ENCODE results near the gene RDM1.

Gene RDM1

GRCh38 chr17:35931794-35932425 lies 1.3 kb upstream of the RDM1 start:
- Histone ChIP-seq H3K4me3 (ENCODE audit: low read depth in 1 of 2, low read length in 2 of 2) (no peak overlapping the region), H3K4me1 (ENCODE audit: control insufficient read depth in 1 of 2, insufficient read depth in 2 of 2, low read length in 2 of 2) (peaks cover 7 to 11% of the 10 kb centered on the region in 2 donors), H3K9me3 (ENCODE audit: control insufficient read depth in 1 of 2, low read length in 2 of 2) (no peaks in the 10 kb centered on the region), H3K27ac (ENCODE audit: low read length) (no peak overlapping the region), H3K27me3 (ENCODE audit: low read depth, low read length) (no peaks in the 10 kb centered on the region), H3K36me3 (ENCODE audit: control insufficient read depth in 1 of 2, insufficient read depth in 2 of 2, low read length in 2 of 2) (no peaks in the 10 kb centered on the region)

- Histone ChIP-seq H3K27ac (ENCODE audit: low read length) (no peak overlapping the region), H3K4me1 (ENCODE audit: control insufficient read depth in 1 of 2, insufficient read depth in 2 of 2, low read length in 2 of 2) (peaks cover 7 to 11% of the 10 kb centered on the region in 2 donors), H3K4me3 (ENCODE audit: low read depth in 1 of 2, low read length in 2 of 2) (no peak overlapping the region), H3K36me3 (ENCODE audit: control insufficient read depth in 1 of 2, insufficient read depth in 2 of 2, low read length in 2 of 2) (no peaks in the 10 kb centered on the region), H3K9me3 (ENCODE audit: control insufficient read depth in 1 of 2, low read length in 2 of 2) (no peaks in the 10 kb centered on the region), H3K27me3 (ENCODE audit: low read depth, low read length) (no peaks in the 10 kb centered on the region)
Observed at GRCh38 chr17:35927714-35928113, 2.9 kb downstream of the RDM1 start.

DNA sequence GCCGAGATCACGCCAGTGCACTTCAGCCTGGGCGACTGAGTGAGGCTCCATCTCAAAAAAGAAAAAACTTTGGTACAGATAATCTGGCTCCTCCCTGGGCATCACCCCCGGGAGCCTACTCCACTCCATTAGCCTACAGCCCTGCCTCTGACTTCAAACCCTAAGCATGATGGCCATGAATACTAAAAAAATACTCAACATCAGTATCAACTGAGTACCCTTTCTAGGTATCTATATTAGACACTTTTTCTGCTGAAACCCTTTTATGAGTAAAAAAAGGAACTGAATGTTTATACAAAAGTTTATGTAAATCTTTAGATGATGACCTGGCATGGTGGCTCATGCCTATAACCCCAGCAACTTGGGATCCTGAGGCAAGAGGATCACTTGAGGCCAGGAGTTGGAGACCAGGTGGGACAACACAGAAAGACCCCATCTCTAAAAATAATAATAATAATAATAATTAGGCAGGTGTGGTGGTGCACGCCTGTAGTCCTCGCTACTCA lies 6.9 kb downstream of the RDM1 start:
- Histone ChIP-seq H3K9me3 (ENCODE audit: control insufficient read depth in 1 of 2, low read length in 2 of 2) (no peaks in the 10 kb centered on the region), H3K27ac (ENCODE audit: low read length) (no peak overlapping the region), H3K4me1 (ENCODE audit: control insufficient read depth in 1 of 2, insufficient read depth in 2 of 2, low read length in 2 of 2) (no peaks in the 10 kb centered on the region), H3K27me3 (ENCODE audit: low read depth, low read length) (no peaks in the 10 kb centered on the region), H3K4me3 (ENCODE audit: low read depth in 1 of 2, low read length in 2 of 2) (no peak overlapping the region), H3K36me3 (ENCODE audit: control insufficient read depth in 1 of 2, insufficient read depth in 2 of 2, low read length in 2 of 2) (no peaks in the 10 kb centered on the region)

DNA sequence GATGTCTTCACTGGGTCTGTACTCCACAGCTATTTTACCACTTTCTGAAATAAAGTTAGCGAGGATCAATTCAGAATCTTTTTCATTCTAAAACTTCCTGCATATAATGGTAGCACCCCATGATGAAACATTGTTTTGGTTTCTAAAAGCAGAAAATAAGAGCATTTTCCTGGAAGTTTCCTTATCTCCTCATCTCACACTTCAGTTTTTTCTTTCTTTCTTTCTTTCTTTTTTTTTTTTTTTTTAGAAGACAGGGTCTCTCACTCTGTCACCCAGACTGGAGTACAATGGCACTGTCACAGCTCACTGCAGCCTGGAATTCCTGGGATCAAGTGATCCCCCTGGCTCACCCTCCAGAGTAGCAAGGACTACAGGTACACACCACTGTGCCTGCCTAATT lies 10.3 kb downstream of the RDM1 start:
- Histone ChIP-seq H3K36me3 (ENCODE audit: control insufficient read depth in 1 of 2, insufficient read depth in 2 of 2, low read length in 2 of 2) (no peaks in the 10 kb centered on the region), H3K9me3 (ENCODE audit: control insufficient read depth in 1 of 2, low read length in 2 of 2) (no peaks in the 10 kb centered on the region), H3K27ac (ENCODE audit: low read length) (no peak overlapping the region), H3K27me3 (ENCODE audit: low read depth, low read length) (no peaks in the 10 kb centered on the region), H3K4me3 (ENCODE audit: low read depth in 1 of 2, low read length in 2 of 2) (no peak overlapping the region), H3K4me1 (ENCODE audit: control insufficient read depth in 1 of 2, insufficient read depth in 2 of 2, low read length in 2 of 2) (no peaks in the 10 kb centered on the region)

DNA sequence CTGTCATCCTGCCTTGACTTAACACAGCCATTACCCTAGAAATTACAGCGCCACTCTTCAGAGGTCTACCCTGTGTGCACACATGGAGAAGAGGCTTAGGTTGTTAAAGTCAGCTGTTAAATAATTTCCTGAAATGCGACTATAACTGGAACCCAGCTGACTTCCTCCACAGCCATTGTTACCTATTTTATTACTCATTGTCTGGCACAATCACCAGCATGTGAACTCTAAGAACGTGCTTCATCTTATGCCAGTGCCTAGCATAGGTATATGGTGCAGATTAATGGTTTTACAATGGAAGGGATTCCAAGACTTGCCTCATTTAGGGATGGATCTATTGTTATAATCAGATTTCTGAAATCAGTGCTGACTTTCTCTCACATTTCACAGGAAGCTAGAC lies 11.9 kb downstream of the RDM1 start:
- Histone ChIP-seq H3K9me3 (ENCODE audit: control insufficient read depth in 1 of 2, low read length in 2 of 2) (no peaks in the 10 kb centered on the region), H3K4me1 (ENCODE audit: control insufficient read depth in 1 of 2, insufficient read depth in 2 of 2, low read length in 2 of 2) (no peaks in the 10 kb centered on the region), H3K27me3 (ENCODE audit: low read depth, low read length) (no peaks in the 10 kb centered on the region), H3K36me3 (ENCODE audit: control insufficient read depth in 1 of 2, insufficient read depth in 2 of 2, low read length in 2 of 2) (no peaks in the 10 kb centered on the region), H3K27ac (ENCODE audit: low read length) (no peak overlapping the region), H3K4me3 (ENCODE audit: low read depth in 1 of 2, low read length in 2 of 2) (no peak overlapping the region)

GRCh38 chr17:35917519-35918213 lies 12.9 kb downstream of the RDM1 start:
- H3K4me1 ChIP-seq (ENCODE audit: control insufficient read depth in 1 of 2, insufficient read depth in 2 of 2, low read length in 2 of 2): no peaks in the 10 kb centered on the region
- H3K9me3 ChIP-seq (ENCODE audit: control insufficient read depth in 1 of 2, low read length in 2 of 2): no peaks in the 10 kb centered on the region
- no peak overlapping the region for H3K4me3 ChIP-seq (ENCODE audit: low read depth in 1 of 2, low read length in 2 of 2)
- H3K27me3 ChIP-seq (ENCODE audit: low read depth, low read length): no peaks in the 10 kb centered on the region
- no peaks in the 10 kb centered on the region for H3K36me3 ChIP-seq (ENCODE audit: control insufficient read depth in 1 of 2, insufficient read depth in 2 of 2, low read length in 2 of 2)
- no peak overlapping the region for H3K27ac ChIP-seq (ENCODE audit: low read length)

DNA sequence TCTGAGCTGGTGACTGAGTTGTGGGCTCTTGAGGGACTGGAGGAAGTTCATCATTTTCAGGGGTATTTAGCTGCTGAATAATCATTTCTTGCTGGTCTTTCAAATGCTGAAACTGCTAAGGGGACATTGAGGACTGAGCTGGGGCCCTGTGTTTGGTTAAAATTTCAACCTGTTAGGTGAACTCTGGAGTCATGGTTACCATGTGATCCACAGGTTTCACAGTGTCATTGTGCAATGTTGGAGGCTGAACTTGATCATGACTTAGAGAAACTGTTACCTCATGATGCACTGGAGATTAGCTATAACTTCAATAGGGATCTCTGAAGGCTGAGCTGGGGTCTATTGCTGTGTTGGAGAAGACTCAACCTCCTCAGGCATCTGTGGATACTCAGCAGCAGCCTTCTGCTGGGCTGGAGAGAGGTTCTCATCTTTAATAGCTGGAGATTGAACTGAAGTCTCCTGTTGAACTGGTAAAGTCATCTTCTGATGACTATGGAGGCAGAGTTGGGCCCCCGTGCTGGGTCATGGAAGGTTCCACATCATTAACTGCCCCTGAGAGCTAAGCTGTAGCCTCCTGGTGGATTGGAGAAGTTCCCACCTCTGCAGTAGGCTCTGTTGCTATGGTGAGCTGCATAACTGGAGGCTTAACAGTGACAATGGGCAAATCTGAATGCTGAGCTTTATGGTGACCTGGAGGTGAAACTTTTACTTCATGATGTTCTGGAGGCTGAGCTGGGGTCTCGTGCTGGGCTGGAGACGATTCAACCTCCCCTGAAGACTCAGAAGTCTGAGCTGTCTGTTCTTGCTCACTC lies 15.2 kb downstream of the RDM1 start:
- Histone ChIP-seq H3K27me3 (ENCODE audit: low read depth, low read length) (no peaks in the 10 kb centered on the region), H3K27ac (ENCODE audit: low read length) (no peak overlapping the region), H3K9me3 (ENCODE audit: control insufficient read depth in 1 of 2, low read length in 2 of 2) (no peaks in the 10 kb centered on the region), H3K4me1 (ENCODE audit: control insufficient read depth in 1 of 2, insufficient read depth in 2 of 2, low read length in 2 of 2) (no peaks in the 10 kb centered on the region), H3K4me3 (ENCODE audit: low read depth in 1 of 2, low read length in 2 of 2) (no peak overlapping the region), H3K36me3 (ENCODE audit: control insufficient read depth in 1 of 2, insufficient read depth in 2 of 2, low read length in 2 of 2) (no peaks in the 10 kb centered on the region)

DNA sequence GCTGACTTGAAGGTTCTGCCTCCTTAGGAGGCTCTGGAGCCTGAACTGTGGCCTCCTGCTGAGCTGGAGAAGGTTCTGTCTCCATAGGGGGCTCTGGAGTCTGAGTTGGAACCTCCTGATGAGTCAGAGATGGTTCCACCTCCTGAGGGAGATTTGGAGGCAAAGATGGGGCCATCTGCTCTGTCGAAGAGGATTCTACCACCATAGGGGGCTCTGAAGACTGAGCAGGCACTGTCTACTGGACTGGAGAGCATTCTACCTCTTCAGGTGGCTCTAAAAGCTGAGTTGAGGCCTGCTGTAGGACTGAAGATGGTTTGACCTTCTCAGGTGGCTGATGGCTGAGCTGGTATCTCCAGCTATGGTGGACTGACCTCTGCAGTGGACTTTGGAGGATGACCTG lies 16.2 kb downstream of the RDM1 start:
- Histone ChIP-seq H3K9me3 (ENCODE audit: control insufficient read depth in 1 of 2, low read length in 2 of 2) (no peaks in the 10 kb centered on the region), H3K4me1 (ENCODE audit: control insufficient read depth in 1 of 2, insufficient read depth in 2 of 2, low read length in 2 of 2) (no peaks in the 10 kb centered on the region), H3K27ac (ENCODE audit: low read length) (no peak overlapping the region), H3K36me3 (ENCODE audit: control insufficient read depth in 1 of 2, insufficient read depth in 2 of 2, low read length in 2 of 2) (no peaks in the 10 kb centered on the region), H3K27me3 (ENCODE audit: low read depth, low read length) (no peaks in the 10 kb centered on the region), H3K4me3 (ENCODE audit: low read depth in 1 of 2, low read length in 2 of 2) (no peak overlapping the region)

DNA sequence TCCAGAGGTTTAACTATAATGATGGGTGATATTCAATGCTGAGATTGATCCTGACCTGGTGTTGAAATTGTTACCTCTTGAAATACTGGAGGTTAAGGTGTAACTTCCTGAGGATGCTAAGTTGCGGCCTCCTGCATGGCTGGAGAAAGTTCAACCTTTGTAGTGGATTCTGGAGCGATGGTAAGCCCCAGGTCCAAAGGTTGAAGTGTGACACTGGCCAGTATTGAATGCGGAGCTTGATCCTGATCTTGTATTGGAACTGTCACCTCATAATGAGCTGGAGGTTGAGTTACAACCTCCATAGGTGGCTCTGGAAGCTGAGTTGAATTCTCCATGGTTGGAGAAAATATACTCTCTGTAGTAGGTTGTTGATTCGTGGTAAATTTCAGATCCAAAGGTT lies 17.0 kb downstream of the RDM1 start:
- Histone ChIP-seq H3K4me3 (ENCODE audit: low read depth in 1 of 2, low read length in 2 of 2) (no peak overlapping the region), H3K36me3 (ENCODE audit: control insufficient read depth in 1 of 2, insufficient read depth in 2 of 2, low read length in 2 of 2) (no peaks in the 10 kb centered on the region), H3K9me3 (ENCODE audit: control insufficient read depth in 1 of 2, low read length in 2 of 2) (no peaks in the 10 kb centered on the region), H3K4me1 (ENCODE audit: control insufficient read depth in 1 of 2, insufficient read depth in 2 of 2, low read length in 2 of 2) (no peaks in the 10 kb centered on the region), H3K27ac (ENCODE audit: low read length) (no peak overlapping the region), H3K27me3 (ENCODE audit: low read depth, low read length) (no peaks in the 10 kb centered on the region)

- Histone ChIP-seq H3K4me1 (ENCODE audit: control insufficient read depth in 1 of 2, insufficient read depth in 2 of 2, low read length in 2 of 2) (no peaks in the 10 kb centered on the region), H3K9me3 (ENCODE audit: control insufficient read depth in 1 of 2, low read length in 2 of 2) (no peaks in the 10 kb centered on the region)
Observed at GRCh38 chr17:35912942-35913341, 17.6 kb downstream of the RDM1 start.

DNA sequence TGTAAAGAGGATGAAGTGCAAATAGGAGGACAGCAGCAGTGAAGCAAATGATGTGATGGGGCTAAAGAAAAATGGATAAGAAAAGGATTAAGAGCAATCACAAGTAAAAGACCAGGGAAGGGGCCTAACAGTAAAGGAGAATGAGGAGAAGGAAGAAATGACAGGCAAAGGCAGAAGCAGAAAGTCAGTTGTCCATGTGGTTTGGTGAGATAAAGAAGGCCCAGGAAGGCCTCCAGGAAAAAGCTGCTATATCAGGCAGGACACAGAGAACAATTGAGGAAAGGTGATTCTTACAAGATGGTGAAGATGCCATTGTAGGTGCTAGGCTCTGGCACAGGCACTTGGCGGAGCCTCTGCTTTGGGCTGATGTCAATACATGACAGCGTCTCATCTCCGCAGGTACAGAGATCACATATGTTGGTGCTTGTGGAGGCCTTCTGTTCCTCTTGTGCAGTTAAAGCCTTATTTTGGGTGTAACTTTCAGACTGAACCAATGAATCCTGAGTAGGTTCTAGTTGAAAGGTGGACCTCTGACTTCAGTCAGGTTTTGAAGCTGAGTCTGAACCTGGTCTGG lies 18.1 kb downstream of the RDM1 start:
- H3K4me3 ChIP-seq (ENCODE audit: low read depth in 1 of 2, low read length in 2 of 2): no peak overlapping the region
- H3K4me1 ChIP-seq (ENCODE audit: control insufficient read depth in 1 of 2, insufficient read depth in 2 of 2, low read length in 2 of 2): no peaks in the 10 kb centered on the region
- no peaks in the 10 kb centered on the region for H3K36me3 ChIP-seq (ENCODE audit: control insufficient read depth in 1 of 2, insufficient read depth in 2 of 2, low read length in 2 of 2)
- H3K9me3 ChIP-seq (ENCODE audit: control insufficient read depth in 1 of 2, low read length in 2 of 2): no peaks in the 10 kb centered on the region
- no peak overlapping the region for H3K27ac ChIP-seq (ENCODE audit: low read length)
- no peaks in the 10 kb centered on the region for H3K27me3 ChIP-seq (ENCODE audit: low read depth, low read length)

More at GRCh38 chr17:35912942-35913341, 17.6 kb downstream of the RDM1 start:
- H3K27me3 ChIP-seq (ENCODE audit: low read depth, low read length): no peaks in the 10 kb centered on the region
- no peak overlapping the region for H3K27ac ChIP-seq (ENCODE audit: low read length)
- no peaks in the 10 kb centered on the region for H3K36me3 ChIP-seq (ENCODE audit: control insufficient read depth in 1 of 2, insufficient read depth in 2 of 2, low read length in 2 of 2)
- H3K4me3 ChIP-seq (ENCODE audit: low read depth in 1 of 2, low read length in 2 of 2): no peak overlapping the region
